ENCODE measurements around the gene CYP27C1.

The CYP27C1 gene

GRCh38 chr2:127188797-127189196 is 31.3 kb downstream of the CYP27C1 start:
- H3K36me3 ChIP-seq, result no peaks in the 10 kb centered on the region
- TF ChIP-seq CTCF (IDR thresholded peaks at IDR 0.05; ENCODE audit: low read depth, low read length), result no peak
- H3K4me3 ChIP-seq (ENCODE audit: low read depth, low read length), result no peak overlapping the region
- H3K27me3 ChIP-seq, result no peaks in the 10 kb centered on the region
- no peaks in the 10 kb centered on the region for H3K4me1 ChIP-seq
- no peak for DNase-seq
- H3K9me3 ChIP-seq, result no peaks in the 10 kb centered on the region

GRCh38 chr2:127187831-127188230 is 32.3 kb downstream of the CYP27C1 start:
- no peaks in the 10 kb centered on the region for H3K27me3 ChIP-seq
- TF ChIP-seq CTCF (IDR thresholded peaks at IDR 0.05; ENCODE audit: low read depth, low read length), result no peak
- no peaks in the 10 kb centered on the region for H3K9me3 ChIP-seq
- H3K4me1 ChIP-seq, result no peaks in the 10 kb centered on the region
- no peak overlapping the region for H3K4me3 ChIP-seq (ENCODE audit: low read depth, low read length)
- no peak for DNase-seq
- no peaks in the 10 kb centered on the region for H3K36me3 ChIP-seq

- Histone ChIP-seq H3K27me3 (no peaks in the 10 kb centered on the region), H3K36me3 (no peaks in the 10 kb centered on the region), H3K4me1 (no peaks in the 10 kb centered on the region), H3K9me3 (no peaks in the 10 kb centered on the region), H3K4me3 (ENCODE audit: low read depth, low read length) (no peak overlapping the region)
- no peak for DNase-seq
- no peak for TF ChIP-seq CTCF (IDR thresholded peaks at IDR 0.05; ENCODE audit: low read depth, low read length)
Measured at GRCh38 chr2:127187081-127187775, 32.9 kb downstream of the CYP27C1 start.

- no peaks in the 10 kb centered on the region for H3K27me3 ChIP-seq
- no peaks in the 10 kb centered on the region for H3K4me1 ChIP-seq
- no peak for TF ChIP-seq CTCF (IDR thresholded peaks at IDR 0.05; ENCODE audit: low read depth, low read length)
- H3K36me3 ChIP-seq, result no peaks in the 10 kb centered on the region
- no peaks in the 10 kb centered on the region for H3K9me3 ChIP-seq
- no peak overlapping the region for H3K4me3 ChIP-seq (ENCODE audit: low read depth, low read length)
- DNase-seq, result no peak
Measured at GRCh38 chr2:127185705-127186104, 34.4 kb downstream of the CYP27C1 start.

DNA sequence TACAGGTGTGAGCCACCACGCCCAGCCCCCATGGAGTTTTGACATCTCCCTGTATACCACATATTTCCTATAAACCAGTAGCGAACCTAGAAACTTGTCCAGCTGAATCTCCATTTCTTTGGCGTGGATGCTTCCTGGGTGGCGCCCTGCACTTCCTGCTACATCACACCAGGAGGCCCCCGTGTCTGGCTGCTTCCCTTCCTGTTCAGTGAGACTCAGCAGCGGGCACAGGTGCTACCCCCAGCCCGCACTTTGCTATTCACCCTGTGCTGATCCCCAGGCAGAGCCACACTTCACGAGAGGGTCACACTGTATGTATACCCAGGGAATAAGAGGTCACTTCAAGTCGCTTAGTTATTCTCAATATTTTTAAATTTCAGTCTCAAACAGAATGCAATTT is 35.0 kb downstream of the CYP27C1 start:
- TF ChIP-seq CTCF (IDR thresholded peaks at IDR 0.05; ENCODE audit: low read depth, low read length), result no peak
- no peak overlapping the region for H3K4me3 ChIP-seq (ENCODE audit: low read depth, low read length)
- no peaks in the 10 kb centered on the region for H3K27me3 ChIP-seq
- no peaks in the 10 kb centered on the region for H3K4me1 ChIP-seq
- no peak for DNase-seq
- no peaks in the 10 kb centered on the region for H3K36me3 ChIP-seq
- H3K9me3 ChIP-seq, result no peaks in the 10 kb centered on the region

DNA sequence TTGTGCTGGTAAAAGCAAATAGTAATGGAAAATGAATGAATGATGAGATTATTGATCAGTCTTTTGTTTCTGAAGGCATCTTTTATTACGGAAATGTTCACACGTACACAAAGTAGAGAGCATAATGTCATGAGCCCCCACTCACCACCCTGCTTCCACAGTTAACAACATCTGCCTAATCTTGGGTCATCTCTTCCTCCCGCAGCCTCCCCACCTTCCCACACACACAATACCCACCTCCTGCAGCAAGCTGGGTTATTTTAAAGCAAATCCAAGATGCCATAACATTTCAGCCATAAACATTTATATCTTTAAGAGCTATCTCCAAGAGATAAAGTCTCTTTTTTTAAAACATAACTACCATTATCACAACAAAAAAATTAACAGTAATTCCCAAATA is 36.3 kb downstream of the CYP27C1 start:
- no peak overlapping the region for H3K4me3 ChIP-seq (ENCODE audit: low read depth, low read length)
- no peak for DNase-seq
- H3K36me3 ChIP-seq, result no peaks in the 10 kb centered on the region
- TF ChIP-seq CTCF (IDR thresholded peaks at IDR 0.05; ENCODE audit: low read depth, low read length), result no peak
- no peaks in the 10 kb centered on the region for H3K4me1 ChIP-seq
- no peaks in the 10 kb centered on the region for H3K9me3 ChIP-seq
- H3K27me3 ChIP-seq, result no peaks in the 10 kb centered on the region

Measured in BE2C (cell line).